Measurements from ENCODE around the gene RNF220.

Gene RNF220

GRCh38 chr1:44625348-44625747 is 220.3 kb downstream of the RNF220 start:
- CTCF ChIA-PET, result no interaction called here

GRCh38 chr1:44628962-44629756 is 224.1 kb downstream of the RNF220 start:
- peaks cover 0 to 15% of the 10 kb centered on the region in 2 experiments; a peak in 1 of 3 replicates for H3K36me3 ChIP-seq (ENCODE audit: control insufficient read depth in 2 of 2, insufficient read depth in 1 of 2, low read length in 2 of 2)
- H3K4me3 ChIP-seq (ENCODE audit: low read depth, low read length), result no peak overlapping the region
- ChIA-PET CTCF (interaction anchor here (0.6 to 7.3 kb wide), 8 partner anchors 14 to 864 kb away, joined by 3 to 47 read pairs (median 3); no protein-coding TSS in a partner anchor), POLR2A (no interaction called here)
- TF ChIP-seq IKZF3 (tag by site-specific recombination; IDR thresholded peaks at IDR 0.05) (no peak), ZNF433 (tag by site-specific recombination; IDR thresholded peaks at IDR 0.05; ENCODE audit: low read depth) (no peak), PATZ1 (tag by site-specific recombination; IDR thresholded peaks at IDR 0.05) (no peak), ZNF175 (tag by site-specific recombination; IDR thresholded peaks at IDR 0.05) (no peak), ZNF555 (tag by site-specific recombination; conservative IDR thresholded peaks at IDR 0.05) (no peak), ZNF521 (tag by site-specific recombination; IDR thresholded peaks at IDR 0.05) (no peak), ZNF792 (tag by site-specific recombination; IDR thresholded peaks at IDR 0.05) (no peak)
- no peak overlapping the region for H3K27ac ChIP-seq (ENCODE audit: extremely low read depth, low read depth, low read length)
- no peaks in the 10 kb centered on the region for H3K9me3 ChIP-seq (ENCODE audit: control insufficient read depth, insufficient read depth, low read depth, low read length)
- no peaks in the 10 kb centered on the region for H3K4me1 ChIP-seq (ENCODE audit: control insufficient read depth, insufficient read depth, low read length)

More at GRCh38 chr1:44625348-44625747, 220.3 kb downstream of the RNF220 start:
- Histone ChIP-seq H3K4me3 (ENCODE audit: low read depth, low read length) (no peak overlapping the region), H3K36me3 (ENCODE audit: control insufficient read depth in 2 of 2, insufficient read depth in 1 of 2, low read length in 2 of 2) (no peaks in the 10 kb centered on the region), H3K4me1 (ENCODE audit: control insufficient read depth, insufficient read depth, low read length) (no peaks in the 10 kb centered on the region), H3K9me3 (ENCODE audit: control insufficient read depth, insufficient read depth, low read depth, low read length) (no peaks in the 10 kb centered on the region), H3K27ac (ENCODE audit: extremely low read depth, low read depth, low read length) (no peak overlapping the region)
- TF ChIP-seq KLF10 (tag by site-specific recombination; IDR thresholded peaks at IDR 0.05) (no peak), ZNF138 (tag by site-specific recombination; IDR thresholded peaks at IDR 0.05; ENCODE audit: borderline replicate concordance) (no peak)
- POLR2A ChIA-PET, result no interaction called here

- Histone ChIP-seq H3K36me3 (ENCODE audit: control insufficient read depth in 2 of 2, insufficient read depth in 1 of 2, low read length in 2 of 2) (peaks cover 0 to 24% of the 10 kb centered on the region in 2 experiments; a peak in 1 of 3 replicates), H3K4me1 (ENCODE audit: control insufficient read depth, insufficient read depth, low read length) (no peaks in the 10 kb centered on the region), H3K9me3 (ENCODE audit: control insufficient read depth, insufficient read depth, low read depth, low read length) (no peaks in the 10 kb centered on the region), H3K4me3 (ENCODE audit: low read depth, low read length) (no peak overlapping the region), H3K27ac (ENCODE audit: extremely low read depth, low read depth, low read length) (no peak overlapping the region)
- ChIA-PET POLR2A (interaction anchor here (0.8 to 4.0 kb wide), 4 partner anchors 13 to 250 kb away, joined by 3 to 27 read pairs (median 20); no protein-coding TSS in a partner anchor), CTCF (interaction anchor here (0.7 to 7.3 kb wide), 4 partner anchors 20 to 68 kb away, joined by 3 to 47 read pairs (median 4); no protein-coding TSS in a partner anchor)
- TF ChIP-seq ZNF548 (tag by site-specific recombination; IDR thresholded peaks at IDR 0.05) (no peak), ZNF658 (tag by site-specific recombination; IDR thresholded peaks at IDR 0.05) (no peak), ZNF121 (tag by site-specific recombination; IDR thresholded peaks at IDR 0.05) (0 out of 2 replicates have a peak, but pooled peaks have one; percentile 36)
Measured at GRCh38 chr1:44630116-44630515, 225.1 kb downstream of the RNF220 start.

- CTCF ChIA-PET, result interaction anchor here (0.5 to 7.3 kb wide), 8 partner anchors 16 to 523 kb away, joined by 3 to 47 read pairs (median 4); no protein-coding TSS in a partner anchor
- no peaks in the 10 kb centered on the region for H3K4me1 ChIP-seq (ENCODE audit: control insufficient read depth, insufficient read depth, low read length)
- peak overlapping the region; percentile 69 for H3K4me3 ChIP-seq (ENCODE audit: low read depth, low read length)
- H3K9me3 ChIP-seq (ENCODE audit: control insufficient read depth, insufficient read depth, low read depth, low read length), result no peaks in the 10 kb centered on the region
- peak overlapping the region; percentile 100 for H3K27ac ChIP-seq (ENCODE audit: extremely low read depth, low read depth, low read length)
- POLR2A ChIA-PET, result interaction anchor here (0.6 to 4.0 kb wide), 11 partner anchors 9 to 249 kb away, joined by 3 to 27 read pairs (median 15); partner anchors contain the start of genes ARMH1, RPS8 and TMEM53
- H3K36me3 ChIP-seq (ENCODE audit: control insufficient read depth in 2 of 2, insufficient read depth in 1 of 2, low read length in 2 of 2), result peaks cover 0 to 36% of the 10 kb centered on the region in 2 experiments; a peak in 1 of 3 replicates
- TF ChIP-seq ZNF791 (tag by site-specific recombination; IDR thresholded peaks at IDR 0.05) (no peak), ZNF2 (tag by site-specific recombination; IDR thresholded peaks at IDR 0.05) (0 out of 2 replicates have a peak, but pooled peaks have one; percentile 57), ZBTB17 (tag by site-specific recombination; IDR thresholded peaks at IDR 0.05) (0 out of 2 replicates have a peak, but pooled peaks have one; percentile 44), ZNF610 (tag by site-specific recombination; IDR thresholded peaks at IDR 0.05; ENCODE audit: borderline replicate concordance) (peak; percentile 95; the same call in 1 of the 2 replicates), ZNF76 (tag by site-specific recombination; IDR thresholded peaks at IDR 0.05; ENCODE audit: borderline replicate concordance, low read depth) (0 out of 2 replicates have a peak, but pooled peaks have one; percentile 55), HOXD13 (CRISPR knock-in tag; IDR thresholded peaks at IDR 0.05; ENCODE audit: borderline replicate concordance) (no peak), GLI2 (tag by site-specific recombination; IDR thresholded peaks at IDR 0.05; ENCODE audit: borderline replicate concordance, low read depth) (no peak), GLIS1 (tag by site-specific recombination; IDR thresholded peaks at IDR 0.05) (no peak), ZNF449 (tag by site-specific recombination; IDR thresholded peaks at IDR 0.05) (peak; percentile 33; the same call in 1 of the 2 replicates), ZNF169 (tag by site-specific recombination; IDR thresholded peaks at IDR 0.05) (no peak), PRDM1 (tag by site-specific recombination; IDR thresholded peaks at IDR 0.05) (peak; percentile 49), ZNF837 (tag by site-specific recombination; IDR thresholded peaks at IDR 0.05) (no peak), FEZF1 (tag by site-specific recombination; IDR thresholded peaks at IDR 0.05) (peak; percentile 18; the same call in 1 of the 2 replicates)
Measured at GRCh38 chr1:44631333-44631646, 226.2 kb downstream of the RNF220 start.
